ENCODE measurements around the gene CHD5. TPM values are rescaled to one million over a fixed set of nuclear protein-coding genes. Genes with fewer than 3 reads are reported as not detected.

The CHD5 gene
- total RNA-seq, 1 donor from 2014 or later = 0.83 TPM

DNA sequence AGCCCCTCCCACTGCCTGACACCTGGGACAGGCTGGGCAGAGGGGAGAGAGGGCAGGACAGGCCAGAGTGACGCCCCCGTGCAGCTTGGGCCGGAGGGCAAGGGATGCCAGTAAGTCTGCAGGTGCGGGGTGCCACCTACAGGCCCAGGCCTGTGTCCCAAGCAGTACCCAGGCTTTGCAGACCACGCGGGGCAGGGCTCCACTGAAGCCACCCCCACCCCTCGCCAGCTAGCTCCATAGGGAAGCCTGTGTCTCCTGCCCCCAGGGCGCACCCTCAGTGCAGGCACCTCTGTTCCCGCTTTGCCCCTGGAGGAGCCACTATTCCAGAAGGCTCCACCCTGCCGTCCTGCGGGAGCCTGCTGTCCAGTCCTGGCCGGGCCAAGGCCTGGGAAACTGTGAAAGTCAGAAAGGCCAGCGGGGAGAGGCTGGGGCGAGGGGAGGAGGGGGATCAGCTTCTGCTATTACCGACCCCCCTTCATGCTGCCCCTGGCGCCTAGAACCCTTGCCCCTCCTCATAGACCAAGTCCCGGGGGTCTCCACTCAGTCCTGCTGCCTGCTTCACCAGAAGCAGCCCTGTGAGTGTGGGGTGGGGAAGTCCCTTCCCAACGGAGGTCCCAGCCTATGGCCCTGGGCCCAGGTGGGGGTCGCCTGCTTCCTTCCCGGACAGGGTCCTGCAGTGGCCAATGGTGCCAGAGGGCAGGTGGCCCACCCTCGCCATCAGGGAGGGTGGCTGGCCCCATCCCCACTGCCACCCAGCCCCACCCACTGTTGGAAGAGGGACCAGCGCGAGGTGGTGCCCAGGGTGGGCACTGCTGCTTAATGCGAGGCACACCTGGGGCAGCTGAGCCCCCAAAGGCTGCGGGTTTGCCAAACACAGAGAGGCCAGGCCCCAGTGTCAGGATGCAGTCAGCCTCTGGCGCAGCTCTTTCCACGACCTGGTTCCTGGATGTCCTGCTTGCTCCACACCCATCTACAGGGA is 80.0 kb downstream of the CHD5 start:
- DNase-seq (ENCODE audit: low spot score) = no peak

DNA sequence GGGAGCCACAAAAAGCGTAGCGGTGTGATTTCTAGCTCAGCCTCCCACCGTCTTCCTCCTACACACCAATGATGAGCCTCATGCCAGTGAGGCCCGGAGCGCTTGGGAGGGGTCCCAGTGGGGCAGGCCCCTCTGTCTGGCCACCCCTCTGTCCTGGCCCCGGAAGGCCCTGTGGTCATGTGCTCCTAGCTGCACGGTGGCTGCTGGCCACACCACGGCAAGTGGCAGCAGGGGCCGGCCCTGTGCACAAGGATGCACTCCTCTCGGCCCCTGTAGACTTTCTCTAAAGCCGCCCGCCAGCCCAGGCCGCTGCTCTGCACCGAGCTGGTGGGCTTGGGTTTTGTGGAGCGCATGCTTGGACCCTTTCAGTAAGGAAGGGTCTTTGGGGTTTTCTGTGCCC is 80.8 kb downstream of the CHD5 start:
- DNase-seq (ENCODE audit: low spot score) = no peak

DNA sequence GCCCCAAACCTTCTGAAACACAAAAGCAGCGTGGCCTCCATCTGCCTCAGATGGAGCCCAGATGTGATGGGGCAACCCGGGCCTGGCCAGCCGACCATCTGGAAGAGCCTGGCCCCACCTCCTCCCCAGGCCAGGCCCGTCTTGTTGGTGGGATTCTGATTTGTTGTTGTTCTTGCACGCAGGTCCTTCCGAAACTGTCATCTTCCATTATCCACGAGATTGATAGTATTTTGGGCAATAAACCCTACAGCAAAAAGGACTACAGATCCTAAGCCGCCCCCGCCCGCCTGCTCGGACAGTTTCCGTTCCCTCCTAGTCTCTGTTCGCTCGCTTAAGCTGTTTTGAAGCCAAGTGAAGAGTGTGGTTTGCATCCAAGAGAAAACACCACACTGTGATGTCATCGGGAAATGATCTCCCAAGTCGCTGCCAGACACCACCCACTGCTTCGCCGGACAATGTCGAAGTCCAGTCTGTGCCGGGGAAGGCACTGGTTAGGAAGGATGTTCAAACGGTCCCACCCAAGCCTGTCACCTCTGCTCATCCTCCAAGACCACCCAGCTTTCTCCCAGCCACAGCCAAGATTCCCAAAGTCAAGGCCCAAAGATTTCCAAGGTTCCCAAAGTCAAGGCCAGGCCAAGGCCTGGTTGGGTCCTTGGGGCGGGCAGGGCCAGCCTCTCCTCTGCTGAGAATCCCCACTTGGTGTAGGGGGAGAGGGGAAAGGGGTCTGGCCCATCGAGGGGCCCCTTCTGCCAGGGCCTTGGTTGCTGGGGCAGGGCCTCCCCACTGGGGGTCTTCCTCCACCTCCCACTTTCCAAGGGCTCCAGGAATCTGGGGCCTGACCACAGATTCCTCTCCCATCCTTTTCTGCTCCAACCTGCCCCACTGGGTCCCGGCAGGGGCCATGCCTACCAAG is 81.6 kb downstream of the CHD5 start:
- no peak for DNase-seq (ENCODE audit: low spot score)

DNA sequence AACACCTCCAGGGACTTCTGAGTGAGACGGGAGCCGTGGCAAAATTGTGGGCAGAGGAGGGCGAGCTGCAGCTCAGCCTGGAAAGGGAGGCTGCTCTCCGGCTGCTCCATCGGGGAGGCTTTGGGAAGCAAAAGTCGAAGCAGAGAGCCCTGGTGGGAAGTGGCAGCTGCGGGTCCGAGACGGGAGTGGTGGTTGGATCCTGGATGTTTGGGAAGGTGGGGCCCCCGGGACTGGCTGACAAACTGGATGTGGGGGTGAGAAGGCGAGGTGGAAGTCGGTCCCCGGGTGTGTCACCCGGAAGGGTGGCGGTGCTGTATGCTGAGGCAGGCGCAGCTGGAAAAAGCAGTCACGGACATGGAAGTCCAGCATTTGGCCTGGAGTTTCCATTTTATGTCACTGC is 82.3 kb downstream of the CHD5 start:
- DNase-seq (ENCODE audit: low spot score) = no peak

DNA sequence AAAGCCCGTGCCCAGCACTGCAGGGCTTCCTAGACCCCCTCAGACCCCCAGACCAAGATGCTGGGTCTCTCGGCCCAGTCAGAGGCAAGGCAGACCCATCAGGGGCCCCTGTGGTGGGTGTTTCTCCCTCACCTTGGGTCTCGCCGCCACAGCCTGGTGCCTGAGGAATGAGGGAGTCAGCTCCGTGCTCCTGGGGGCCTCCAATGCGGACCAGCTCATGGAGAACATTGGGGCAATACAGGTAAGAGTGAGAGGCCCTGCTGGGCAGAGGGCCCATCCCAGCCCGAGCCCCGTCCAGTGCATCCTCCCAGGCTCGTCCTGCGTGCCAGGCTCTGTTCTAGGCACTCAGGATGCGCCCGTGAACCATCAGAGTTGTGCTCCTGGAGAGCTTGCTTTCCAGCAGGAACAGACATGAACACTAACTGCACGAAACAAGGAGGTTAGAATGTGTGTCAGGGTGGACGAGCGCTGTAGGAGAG is 83.0 kb downstream of the CHD5 start:
- DNase-seq (ENCODE audit: low spot score) = no peak

DNA sequence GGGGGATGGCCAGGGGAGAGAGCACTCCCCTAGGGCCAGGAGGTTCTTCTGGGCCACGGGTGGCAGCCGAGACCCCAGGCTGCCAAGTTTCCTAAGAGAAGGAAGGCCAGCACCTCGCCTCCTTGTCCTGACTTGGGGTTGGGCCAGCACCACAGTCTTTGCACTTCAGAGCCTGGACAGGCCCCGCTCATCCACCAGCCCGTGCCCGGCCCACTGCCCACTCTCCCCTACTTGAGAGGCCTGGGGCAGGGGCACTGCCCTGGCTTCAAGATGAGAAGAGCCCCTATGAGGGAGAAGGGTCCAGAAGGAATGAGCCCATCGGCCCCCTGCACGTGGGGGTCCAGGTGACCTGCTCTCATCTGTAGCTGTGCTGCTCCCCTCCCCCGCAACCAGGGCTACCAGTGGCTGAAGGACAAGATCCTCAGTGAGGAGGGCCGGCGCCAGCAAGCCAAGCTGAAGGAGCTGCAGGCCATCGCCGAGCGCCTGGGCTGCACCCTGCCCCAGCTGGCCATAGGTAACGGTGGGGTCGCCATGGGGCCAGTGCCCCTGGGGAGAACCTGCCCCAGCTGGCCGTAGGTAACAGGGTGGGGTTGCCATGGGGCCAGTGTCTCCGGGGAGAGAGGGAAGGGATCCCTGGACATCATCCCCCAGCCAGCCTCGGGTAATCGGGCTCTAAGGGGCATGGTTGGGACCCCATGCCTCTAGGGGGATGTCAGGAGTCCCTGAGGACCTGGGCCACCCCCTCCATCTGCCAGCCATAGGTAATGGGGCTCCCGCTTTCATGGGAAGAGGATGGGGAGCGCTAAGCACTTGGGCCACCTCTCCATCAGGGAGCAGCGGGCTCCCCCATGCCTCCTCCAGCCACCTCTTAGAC is 83.6 kb downstream of the CHD5 start:
- DNase-seq (ENCODE audit: low spot score) = no peak

DNA sequence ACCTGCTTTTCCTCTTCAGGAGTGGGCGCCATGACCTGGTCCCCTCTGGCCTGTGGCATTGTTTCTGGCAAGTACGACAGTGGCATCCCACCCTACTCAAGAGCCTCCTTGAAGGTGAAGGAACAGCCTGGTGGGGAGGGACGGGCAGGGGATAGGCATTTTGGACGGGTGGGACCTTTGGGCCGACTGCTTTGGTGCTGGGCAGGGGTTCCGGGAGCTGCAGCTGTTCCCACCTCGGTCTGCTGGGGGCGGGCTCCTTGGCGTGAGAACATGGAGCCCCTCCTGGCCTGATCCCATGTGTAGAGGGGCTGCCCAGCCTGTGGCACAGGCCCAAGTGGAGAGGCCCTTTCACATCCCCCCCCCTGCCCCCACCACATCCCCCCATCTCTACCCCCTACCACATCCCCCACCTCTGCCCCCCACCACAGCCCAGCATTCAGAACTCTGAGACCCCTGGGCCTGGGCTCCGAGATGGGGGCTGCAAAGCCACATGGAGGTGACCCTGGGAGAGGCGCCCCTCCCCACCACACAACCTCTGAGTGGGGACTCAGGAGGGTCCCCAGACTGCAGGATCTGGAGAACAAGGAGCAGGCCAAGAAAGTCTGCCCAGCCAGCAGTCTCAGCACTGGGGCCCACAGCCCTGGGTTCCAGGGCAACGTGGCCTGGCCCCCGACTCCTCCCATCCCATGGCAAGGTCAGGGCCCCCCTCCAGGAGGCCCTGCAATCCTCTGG is 84.4 kb downstream of the CHD5 start:
- DNase-seq (ENCODE audit: low spot score) = no peak

DNA sequence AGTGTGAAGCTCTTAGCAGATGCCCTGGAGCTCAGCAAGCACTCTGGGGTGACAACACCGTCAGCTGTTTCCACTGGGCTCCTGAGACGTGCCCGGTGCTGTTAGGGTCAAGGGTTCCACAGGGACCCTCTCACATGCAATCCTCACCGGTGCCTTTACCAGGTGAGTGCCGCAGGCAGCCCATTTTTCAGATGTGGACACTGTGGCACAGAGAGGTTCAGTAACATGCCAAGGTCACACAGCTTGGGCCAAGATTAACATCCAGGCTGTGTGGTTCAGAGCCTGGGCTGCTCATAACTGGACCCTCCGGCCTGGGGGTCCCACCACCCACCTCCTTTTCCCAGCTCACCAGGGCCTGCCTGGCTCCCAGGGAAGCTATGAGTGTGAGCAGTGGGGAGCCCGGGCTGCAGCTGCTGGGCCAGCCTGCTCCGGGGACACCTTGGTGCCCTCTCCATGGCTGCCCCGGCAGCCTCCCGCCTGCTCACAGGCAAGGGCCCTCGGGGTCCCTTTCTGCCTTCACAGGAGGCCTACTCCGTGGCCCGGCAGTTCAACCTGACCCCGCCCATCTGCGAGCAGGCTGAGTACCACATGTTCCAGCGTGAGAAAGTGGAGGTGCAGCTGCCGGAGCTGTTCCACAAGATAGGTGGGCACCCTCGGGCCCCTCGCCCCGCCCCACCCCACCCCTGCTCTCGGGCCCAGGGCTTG is 85.2 kb downstream of the CHD5 start:
- no peak for DNase-seq (ENCODE audit: low spot score)

DNA sequence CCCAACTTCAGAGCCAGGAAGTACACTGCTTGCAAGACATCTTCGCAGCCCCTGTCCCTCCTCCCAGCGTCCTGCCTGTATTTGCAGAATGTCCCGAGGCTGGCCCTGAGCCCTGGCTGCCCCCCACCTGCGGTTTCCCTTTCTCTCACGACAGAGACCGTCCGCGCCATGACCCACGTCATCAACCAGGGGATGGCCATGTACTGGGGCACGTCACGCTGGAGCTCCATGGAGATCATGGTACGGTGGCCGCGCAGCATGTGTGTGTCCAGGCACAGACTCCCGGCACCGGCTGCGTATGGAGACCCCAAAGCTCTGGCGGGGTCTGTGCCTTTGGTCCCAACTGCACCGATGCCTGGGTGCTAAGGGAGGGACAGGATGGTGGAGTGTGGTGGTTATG is 85.9 kb downstream of the CHD5 start:
- no peak for DNase-seq (ENCODE audit: low spot score)

DNA sequence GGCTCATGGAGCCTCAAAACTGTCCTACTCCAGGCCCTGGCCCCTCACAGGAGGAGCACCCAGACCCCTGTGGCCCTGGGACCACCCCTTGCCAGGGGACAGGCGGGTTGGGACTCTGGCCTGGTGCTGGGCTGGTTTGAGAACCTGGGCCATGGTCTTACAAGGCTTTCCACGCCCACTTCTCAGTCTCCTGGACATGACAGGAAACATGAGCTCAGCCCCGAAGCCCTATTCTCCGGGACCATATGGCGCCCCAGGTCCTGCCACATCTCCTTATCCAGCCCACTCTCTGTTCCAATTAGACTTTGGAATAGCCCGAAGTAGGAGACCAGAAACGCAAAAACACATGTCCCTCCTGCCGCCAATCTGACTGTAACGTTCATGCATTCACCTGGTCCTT is 86.5 kb downstream of the CHD5 start:
- no peak for DNase-seq (ENCODE audit: low spot score)

DNA sequence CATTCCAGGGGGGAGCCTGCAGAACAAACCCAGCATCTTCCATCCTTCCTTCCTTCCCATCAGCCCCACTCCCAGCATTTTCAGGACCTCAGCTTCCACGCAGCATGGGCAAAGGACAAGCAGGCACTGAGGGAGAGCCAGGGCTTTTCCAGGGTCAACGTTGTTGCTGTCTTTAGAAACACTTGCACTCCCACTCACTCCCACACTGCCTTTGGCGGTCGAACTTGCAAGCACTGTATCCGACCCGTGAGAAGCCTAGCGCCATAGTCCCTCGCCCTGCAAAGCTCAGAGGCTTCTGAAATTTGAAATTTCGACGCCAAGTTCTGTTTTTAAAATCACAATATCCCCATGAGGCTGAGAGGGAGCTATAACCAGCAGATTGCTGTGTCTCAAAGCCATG is 87.0 kb downstream of the CHD5 start:
- no peak for DNase-seq (ENCODE audit: low spot score)

DNA sequence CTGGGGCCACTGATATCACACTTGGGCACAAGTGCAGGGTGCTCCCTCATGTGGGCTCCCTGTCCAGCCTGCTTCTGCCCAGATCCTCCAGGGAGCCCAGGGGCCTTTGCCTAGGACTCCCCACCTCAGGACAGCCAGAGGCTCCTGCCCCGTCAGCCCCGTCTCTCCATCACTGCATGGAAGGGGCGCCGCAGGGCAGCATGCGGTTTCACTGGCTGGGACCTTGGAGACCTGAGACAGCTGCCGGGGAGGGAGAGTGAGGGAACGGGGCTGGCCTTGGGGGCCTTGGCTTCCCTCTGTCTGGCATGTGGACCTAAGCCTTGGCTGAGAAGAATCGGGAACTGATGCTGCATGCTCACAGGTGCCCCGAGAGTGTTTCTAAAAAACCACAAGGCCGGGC is 87.9 kb downstream of the CHD5 start:
- DNase-seq (ENCODE audit: low spot score) = no peak

DNA sequence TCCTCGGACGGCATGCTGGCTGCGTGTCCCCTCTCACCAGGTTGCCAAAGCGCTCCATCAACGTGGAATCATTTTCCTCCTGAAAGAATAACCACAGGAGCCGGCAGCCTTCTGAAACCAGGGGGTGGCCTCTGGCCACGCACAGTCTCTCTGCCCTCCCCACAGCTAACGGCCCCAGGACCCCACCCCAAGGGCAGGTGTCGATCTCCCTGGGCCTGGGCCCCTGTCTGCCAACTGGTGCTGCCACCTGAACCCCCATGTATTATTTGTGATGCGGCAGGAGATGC is 88.4 kb downstream of the CHD5 start:
- DNase-seq (ENCODE audit: low spot score) = no peak

DNA sequence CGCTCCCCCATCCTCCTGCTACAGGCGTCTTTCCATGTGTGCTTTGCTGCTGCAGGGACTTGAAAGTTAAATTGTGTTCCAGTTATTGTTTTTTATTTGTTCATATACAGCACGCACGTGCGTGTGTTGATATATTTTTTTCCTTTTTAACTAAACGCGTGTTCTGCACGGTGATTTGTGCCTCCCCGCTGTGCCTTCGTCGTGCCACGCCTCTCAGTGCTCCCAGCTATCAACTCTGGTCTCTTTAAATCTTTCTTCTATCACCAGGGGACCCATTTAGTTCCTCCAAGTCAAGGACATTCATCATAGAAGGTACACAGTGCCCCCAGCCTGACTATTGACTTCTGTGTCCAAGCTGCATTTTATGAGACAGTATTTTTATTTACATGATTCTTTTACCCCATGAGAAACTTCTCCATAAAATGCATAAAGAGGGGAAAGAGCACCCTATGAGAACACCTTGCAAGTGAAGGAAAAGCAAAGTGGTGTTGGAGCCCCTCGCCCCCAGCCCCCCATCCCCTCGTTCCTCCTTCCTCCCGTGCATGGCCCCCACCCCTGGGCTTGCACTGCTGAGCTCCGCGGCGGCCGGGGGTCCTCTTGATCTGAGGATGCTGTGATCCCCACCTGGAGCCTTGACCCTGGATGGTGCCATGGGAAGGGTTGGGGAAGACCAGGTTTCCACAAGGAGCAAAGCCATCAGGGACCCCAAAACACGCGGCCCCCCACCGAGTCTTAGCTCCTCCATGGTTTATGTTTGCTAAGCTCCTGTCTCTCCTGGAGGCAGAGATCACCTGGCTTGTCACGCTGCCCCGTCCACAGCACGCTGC is 88.9 kb downstream of the CHD5 start:
- DNase-seq (ENCODE audit: low spot score) = no peak

DNA sequence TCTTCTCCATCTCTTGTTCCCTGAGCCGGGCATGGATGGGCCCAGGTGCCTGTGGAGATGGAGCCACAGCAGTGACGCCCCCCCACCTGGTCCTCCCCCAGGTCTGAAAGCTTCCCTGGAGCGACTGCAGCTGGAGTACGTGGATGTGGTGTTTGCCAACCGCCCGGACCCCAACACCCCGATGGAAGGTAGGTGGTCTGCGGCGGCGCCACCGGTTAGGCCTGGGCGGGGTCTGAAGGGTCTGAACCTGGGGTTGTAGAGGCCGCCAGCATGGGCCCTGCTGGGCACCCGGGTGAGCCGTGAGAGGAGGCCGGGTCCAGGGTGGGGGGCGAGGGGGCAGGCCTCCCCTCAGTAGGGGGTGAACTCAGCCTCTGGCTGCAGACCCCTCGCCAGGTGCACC is 89.8 kb downstream of the CHD5 start:
- DNase-seq (ENCODE audit: low spot score) = no peak

DNA sequence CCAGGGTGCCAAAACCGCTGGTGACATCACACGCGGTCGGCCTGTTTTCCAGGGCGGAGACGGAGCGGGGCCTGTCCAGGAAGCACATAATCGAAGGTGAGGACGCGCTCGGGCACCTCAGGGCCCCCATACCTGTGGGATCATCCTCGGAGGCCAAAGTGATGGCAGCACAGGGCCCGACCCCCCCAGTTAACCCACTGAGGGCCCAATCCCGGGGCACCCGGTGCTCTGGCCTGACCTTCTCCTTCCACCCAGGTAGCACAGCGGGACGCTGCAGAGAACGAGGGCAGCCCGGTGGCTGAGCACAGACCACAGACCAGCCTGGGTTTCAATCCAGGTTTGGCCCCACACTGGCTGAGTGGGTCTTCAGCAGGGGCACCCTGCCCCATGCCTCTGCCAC is 91.2 kb downstream of the CHD5 start:
- no peak for DNase-seq (ENCODE audit: low spot score)

DNA sequence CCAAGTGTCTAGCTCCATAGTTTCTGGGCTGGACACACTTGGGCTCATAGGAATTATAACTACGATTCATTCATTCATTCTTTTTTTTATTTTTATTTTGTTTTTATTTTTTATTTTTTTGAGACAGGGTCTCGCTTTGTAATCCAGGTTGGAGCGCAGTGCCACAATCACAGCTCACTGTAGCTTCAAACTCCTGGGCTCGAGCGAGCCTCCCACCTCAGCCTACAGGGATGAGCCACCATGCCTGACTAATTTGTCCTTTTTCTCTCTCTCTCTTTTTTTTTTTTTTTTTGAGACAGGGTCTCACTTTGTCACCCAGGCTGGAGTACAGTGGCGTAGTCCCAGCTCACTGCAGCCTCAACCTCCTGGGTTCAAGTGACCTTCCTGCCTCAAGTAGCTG is 92.2 kb downstream of the CHD5 start:
- no peak for DNase-seq (ENCODE audit: low spot score)

DNA sequence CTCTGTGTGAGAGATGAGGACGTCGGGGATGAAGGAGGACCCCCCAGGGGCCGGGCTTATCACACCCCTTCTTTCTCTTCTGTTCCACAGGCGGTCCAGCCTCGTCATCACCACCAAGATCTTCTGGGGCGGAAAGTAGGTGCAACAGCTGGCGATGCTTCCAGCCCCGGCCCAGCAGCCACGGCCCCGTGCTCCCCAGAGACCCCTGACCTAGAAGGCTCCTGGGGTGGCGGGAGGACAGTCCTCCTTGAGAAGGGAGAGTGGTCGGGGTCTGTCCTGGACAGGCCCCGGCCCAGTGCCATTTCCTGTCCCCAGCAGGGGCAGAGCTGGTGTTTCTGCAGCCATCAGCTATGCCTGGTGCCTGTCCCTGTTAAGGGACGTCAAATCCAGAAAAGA is 92.7 kb downstream of the CHD5 start:
- no peak for DNase-seq (ENCODE audit: low spot score)

DNA sequence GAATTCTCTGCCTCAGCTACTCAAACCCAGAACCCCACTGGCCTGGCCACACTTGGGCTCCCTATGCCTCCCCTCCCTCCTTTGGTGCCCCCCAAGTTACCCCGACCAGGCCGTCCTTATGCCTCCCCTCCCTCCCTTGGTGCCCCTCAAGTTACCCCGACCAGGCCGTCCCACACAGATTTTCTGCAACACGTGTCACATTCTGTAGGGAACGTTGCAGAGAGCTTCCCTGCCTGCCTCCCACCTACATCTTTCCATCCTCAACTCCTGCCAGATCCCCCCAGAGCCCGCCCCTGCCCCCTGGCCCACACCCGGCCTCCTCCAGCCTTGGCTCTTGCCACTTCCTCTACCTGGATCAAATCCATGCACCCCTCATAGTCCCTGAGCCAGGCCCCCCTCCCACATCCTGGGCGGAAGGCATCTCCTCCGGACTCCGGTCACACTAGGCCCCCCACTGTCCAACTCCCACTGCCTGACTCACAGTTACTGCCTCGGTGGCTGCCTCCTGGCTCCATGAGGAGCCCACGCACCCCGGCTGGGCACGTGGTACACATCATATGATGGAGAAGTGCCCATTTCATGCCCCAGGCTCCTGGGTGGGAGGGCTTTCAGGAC is 93.3 kb downstream of the CHD5 start:
- no peak for DNase-seq (ENCODE audit: low spot score)
